BJ (cell line): ENCODE measurements around the gene HTR1D. TPM values are rescaled to one million over a fixed set of nuclear protein-coding genes. Genes with fewer than 3 reads are reported as not detected.
"Not testable (repeated sequence)": the region's sequence is repeated elsewhere in the genome, so short reads cannot be mapped to it uniquely, and the experiment has no call there.

Experiments used
- CTCF ChIA-PET: fragments of 350-600 bp; formaldehyde crosslinking; extraction: SDS; loops from one replicate; lab custom pipeline; 2021; ENCODE audit warnings: antibody characterized with exemption, inconsistent platforms; lab: Yijun Ruan, JAX
- POLR2A ChIA-PET: fragments of 300-600 bp; sonication (Branson Sonifier 250); formaldehyde crosslinking; extraction: SDS; loops from one replicate; lab custom pipeline; 2021; ENCODE audit warnings: antibody characterized with exemption; lab: Charles Lee
- DNase-seq: peaks from one replicate; pipeline ENCODE4 v3.0.0-alpha.2; 2011; ENCODE audit warnings: low read depth
- H3K27me3 ChIP-seq: 2 replicates; pipeline ENCODE4 v1.6.0; 2011; ENCODE audit warnings: low read length; ENCODE audit not compliant: control insufficient read depth, insufficient read depth
- H3K36me3 ChIP-seq: 2 replicates; pipeline ENCODE4 v1.5.1; 2011; ENCODE audit warnings: low read length; ENCODE audit not compliant: control insufficient read depth, insufficient read depth
- H3K4me3 ChIP-seq: 2 replicates; pipeline ENCODE4 v1.5.1; 2011; ENCODE audit warnings: low read depth, mild to moderate bottlenecking, control low read depth, low read length
- polyA plus RNA-seq: library from polyadenylated mRNA; depleted of rRNA; stranded (reverse); fragments of >200 nt; gene quantifications from 2 replicates; pipeline ENCODE4 v1.2.3, GENCODE V29; 2011
- TF ChIP-seq, protein P1 (sequence below): IDR thresholded peaks from 2 replicates; pipeline ENCODE4 v1.5.1; 2011; ENCODE audit warnings: low read depth, mild to moderate bottlenecking, control low read depth, inconsistent platforms, low read length, moderate library complexity; ENCODE audit not compliant: insufficient read depth

The HTR1D gene
- polyA plus RNA-seq, 1 experiment = 0.07 TPM

DNA sequence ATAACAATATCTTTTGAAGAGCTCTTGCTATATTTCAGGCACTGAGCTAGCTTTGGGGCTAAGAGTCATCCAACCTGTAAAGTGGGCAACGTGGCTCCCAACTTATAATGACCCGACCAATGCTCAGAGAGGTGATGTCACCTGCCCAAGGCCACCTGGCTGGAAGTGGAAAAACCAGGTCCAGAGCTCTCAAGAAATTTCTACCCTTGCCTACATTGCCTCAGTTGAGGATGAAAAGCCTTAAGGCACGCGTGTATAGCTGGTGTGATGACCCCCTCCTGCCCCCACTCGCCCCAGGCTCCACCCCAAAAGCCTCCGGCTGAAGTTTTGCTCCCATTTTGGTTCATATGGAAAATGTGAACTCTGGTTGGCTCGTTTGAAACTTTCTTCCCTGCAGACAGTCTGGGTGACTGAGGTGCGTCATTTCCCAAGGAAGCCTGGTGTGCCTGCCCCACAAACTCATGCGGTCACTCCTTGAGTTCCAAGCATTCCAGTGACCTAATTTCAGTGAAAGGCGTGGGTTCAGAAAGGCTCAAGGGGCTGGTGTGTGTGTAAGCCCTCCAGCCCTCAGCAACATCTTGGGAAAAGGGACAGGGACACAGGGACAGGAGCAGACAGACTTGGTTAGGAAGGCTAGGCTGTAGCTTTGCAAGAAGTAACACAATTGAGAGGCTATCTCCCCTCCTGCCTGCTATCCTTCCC is 20.5 kb downstream of the HTR1D start:
- no peaks in the 10 kb centered on the region for H3K27me3 ChIP-seq
- CTCF ChIA-PET = interaction anchor here (0.6 to 4.6 kb wide), 5 partner anchors 11 to 165 kb away, joined by 3 to 37 read pairs (median 3); no protein-coding TSS in a partner anchor
- TF ChIP-seq, protein P1, sequence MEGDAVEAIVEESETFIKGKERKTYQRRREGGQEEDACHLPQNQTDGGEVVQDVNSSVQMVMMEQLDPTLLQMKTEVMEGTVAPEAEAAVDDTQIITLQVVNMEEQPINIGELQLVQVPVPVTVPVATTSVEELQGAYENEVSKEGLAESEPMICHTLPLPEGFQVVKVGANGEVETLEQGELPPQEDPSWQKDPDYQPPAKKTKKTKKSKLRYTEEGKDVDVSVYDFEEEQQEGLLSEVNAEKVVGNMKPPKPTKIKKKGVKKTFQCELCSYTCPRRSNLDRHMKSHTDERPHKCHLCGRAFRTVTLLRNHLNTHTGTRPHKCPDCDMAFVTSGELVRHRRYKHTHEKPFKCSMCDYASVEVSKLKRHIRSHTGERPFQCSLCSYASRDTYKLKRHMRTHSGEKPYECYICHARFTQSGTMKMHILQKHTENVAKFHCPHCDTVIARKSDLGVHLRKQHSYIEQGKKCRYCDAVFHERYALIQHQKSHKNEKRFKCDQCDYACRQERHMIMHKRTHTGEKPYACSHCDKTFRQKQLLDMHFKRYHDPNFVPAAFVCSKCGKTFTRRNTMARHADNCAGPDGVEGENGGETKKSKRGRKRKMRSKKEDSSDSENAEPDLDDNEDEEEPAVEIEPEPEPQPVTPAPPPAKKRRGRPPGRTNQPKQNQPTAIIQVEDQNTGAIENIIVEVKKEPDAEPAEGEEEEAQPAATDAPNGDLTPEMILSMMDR = no peak
- no peak overlapping the region for H3K4me3 ChIP-seq
- no peaks in the 10 kb centered on the region for H3K36me3 ChIP-seq
- DNase-seq = peak; percentile 80
- POLR2A ChIA-PET = no interaction called here

DNA sequence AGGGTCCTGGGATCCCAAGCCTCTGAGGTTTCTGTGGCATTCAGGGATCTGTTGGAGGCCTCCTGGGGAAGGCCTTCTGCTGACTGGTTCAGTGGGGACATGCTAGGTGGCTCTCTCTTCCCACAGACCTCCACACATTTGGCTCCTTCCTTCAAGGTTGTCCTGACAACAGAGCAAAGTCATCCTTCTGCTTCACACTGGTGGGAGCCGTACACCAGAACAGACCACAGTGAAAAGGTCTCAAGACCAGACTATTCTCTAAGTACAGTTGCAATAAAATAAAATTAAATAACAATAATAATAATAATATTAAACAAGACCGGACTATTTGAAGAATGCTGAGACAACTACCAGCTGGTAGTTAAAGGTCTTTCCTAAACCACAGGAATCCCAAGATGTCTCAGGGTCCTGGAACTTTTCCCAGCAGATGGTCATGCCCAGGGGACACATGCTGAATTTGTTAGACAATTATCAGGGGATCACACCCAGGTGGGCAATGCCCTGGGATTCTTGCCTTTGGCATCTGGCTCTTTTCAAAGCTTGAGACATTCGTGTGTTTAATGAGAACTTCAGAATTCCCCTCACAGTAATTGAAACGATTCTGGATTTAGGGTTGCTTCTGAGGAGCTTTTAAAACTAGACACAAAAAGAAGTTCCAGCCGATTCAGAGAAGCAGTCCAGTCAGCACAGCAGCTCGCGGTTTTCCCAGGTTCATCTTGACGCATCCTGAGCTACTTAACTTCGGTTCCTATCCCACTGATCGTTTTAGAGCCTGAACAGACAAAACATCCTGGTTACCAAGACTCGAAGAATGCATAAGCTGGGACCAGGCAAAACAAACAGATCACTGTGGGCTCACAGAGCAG is 22.9 kb downstream of the HTR1D start:
- POLR2A ChIA-PET = no interaction called here

DNA sequence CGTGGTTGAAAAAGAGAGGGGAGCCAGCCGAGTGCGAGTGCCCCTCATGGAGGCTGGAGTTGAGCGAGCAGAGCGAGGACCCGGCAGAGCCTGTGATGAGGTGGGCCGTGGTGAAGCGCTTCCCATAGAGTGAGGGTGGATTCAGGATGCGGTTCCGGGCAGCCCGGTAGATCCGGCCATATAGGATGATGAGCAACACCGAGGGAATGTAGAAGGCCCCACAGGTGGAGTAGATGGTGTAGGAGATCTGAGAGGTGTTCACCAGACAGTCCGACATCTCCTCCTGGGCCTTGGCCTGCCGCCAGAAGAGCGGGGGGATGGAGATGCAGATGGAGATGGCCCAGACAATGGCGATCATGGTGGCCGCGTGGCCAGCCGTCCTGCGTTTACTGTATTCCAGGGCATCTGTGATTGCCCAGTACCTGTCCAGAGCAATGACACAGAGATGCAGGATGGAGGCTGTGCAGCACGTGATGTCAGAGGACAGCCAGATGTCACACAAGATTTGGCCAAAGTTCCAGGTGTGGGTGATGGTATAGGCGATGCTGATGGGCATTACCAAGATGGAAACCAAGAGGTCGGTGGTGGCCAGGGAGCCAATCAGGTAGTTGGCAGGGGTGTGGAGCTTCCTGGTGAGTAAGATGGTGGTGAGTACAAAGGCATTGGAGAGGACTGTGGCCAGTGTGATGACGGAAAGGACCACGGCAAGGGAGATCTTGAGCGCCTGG is 23.7 kb downstream of the HTR1D start:
- Histone ChIP-seq H3K36me3 (no peaks in the 10 kb centered on the region), H3K4me3 (no peak overlapping the region), H3K27me3 (no peaks in the 10 kb centered on the region; the same call in 1 of the 2 replicates)
- ChIA-PET CTCF (interaction anchor here (1.2 to 4.6 kb wide), 5 partner anchors 8 to 94 kb away, joined by 3 to 37 read pairs (median 3); no protein-coding TSS in a partner anchor), POLR2A (no interaction called here)
- DNase-seq = no peak
- TF ChIP-seq, protein P1 = no peak

More for the DNA sequence above, 22.9 kb downstream of the HTR1D start:
- no peaks in the 10 kb centered on the region; the same call in 1 of the 2 replicates for H3K27me3 ChIP-seq
- TF ChIP-seq, protein P1 = no peak
- DNase-seq = peak; percentile 84
- no peaks in the 10 kb centered on the region for H3K36me3 ChIP-seq
- CTCF ChIA-PET = interaction anchor here (0.6 to 4.6 kb wide), 6 partner anchors 8 to 1409 kb away, joined by 3 to 37 read pairs (median 3); no protein-coding TSS in a partner anchor
- H3K4me3 ChIP-seq = no peak overlapping the region

DNA sequence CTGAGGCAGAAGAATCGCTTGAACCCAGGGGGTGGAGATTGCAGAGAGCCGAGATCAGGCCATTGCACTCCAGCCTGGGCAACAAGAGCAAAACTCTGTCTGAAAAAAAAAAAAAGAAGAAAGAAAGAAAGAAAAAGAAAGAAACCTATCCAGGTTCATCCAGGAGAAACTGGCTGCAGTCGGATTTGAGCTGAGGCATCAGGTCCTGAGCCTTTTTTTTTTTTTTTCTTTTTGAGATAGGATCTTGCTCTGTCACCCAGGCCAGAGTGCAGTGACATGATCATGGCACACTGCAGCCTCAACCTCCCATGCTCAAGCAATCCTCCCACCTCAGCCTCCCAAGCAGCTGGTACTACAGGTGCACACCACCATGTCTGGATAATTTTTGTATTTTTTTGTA is 26.1 kb downstream of the HTR1D start:
- CTCF ChIA-PET = interaction anchor here (0.6 to 0.8 kb wide), 4 partner anchors 81 to 210 kb away, joined by 3 read pairs; no protein-coding TSS in a partner anchor
- no peaks in the 10 kb centered on the region for H3K36me3 ChIP-seq
- H3K4me3 ChIP-seq = no peak overlapping the region
- TF ChIP-seq, protein P1 = no peak
- H3K27me3 ChIP-seq = no peaks in the 10 kb centered on the region; the same call in 1 of the 2 replicates
- POLR2A ChIA-PET = no interaction called here
- no peak for DNase-seq

DNA sequence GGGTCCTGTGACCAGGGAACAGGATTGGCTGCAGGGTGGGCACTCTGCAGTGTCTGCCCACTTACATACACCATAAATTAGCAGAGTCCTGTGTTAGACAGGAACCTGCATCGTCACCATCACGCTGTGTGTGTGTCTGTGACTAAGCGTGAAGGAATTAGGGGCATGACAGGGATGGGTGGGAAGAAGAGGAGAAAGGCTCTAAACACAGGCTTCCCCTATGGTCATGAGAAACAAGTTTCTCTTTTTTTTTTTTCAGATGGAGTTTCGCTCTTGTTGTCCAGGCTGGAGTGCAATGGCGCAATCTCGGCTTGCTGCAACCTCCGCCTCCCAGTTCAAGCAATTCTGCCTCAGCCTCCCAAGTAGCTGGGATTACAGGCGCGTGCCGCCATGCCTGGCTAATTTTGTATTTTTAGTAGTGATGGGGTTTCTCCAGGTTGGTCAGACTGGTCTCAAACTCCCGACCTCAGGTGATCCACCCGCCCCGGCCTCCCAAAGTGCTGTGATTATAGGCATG is 28.3 kb downstream of the HTR1D start:
- H3K4me3 ChIP-seq, H3K36me3 ChIP-seq, H3K27me3 ChIP-seq, POLR2A ChIA-PET: not testable (repeated sequence)
- DNase-seq = peak; percentile 53
- CTCF ChIA-PET = interaction anchor here (1.6 kb wide), 1 partner anchor 90 kb away, joined by 12 read pairs; no protein-coding TSS in a partner anchor
